Muscle of back (tissue), 11 donors: ENCODE data around the gene PSMA6. TPM values are rescaled to one million over a fixed set of nuclear protein-coding genes. Genes with fewer than 3 reads are reported as not detected.

Source experiments
- DNase-seq, 3 donors: peaks; one replicate each; pipeline versions ENCODE4 v3.0.0 to v3.0.0-alpha.2; 2013
- polyA plus RNA-seq, 10 donors: library from polyadenylated mRNA; unstranded; fragments of 120-200 nt; gene quantifications; one replicate each; pipeline ENCODE4 v1.2.1, GENCODE V29; 2013; ENCODE audit not compliant: insufficient read length in 10 of 10

PSMA6 gene
- polyA plus RNA-seq, 10 donors, result 151 to 249 (median 192) TPM

GRCh38 chr14:35365130-35366055 is 73.2 kb downstream of the PSMA6 start:
- no peak for DNase-seq

GRCh38 chr14:35366056-35366451 is 73.9 kb downstream of the PSMA6 start:
- no peak for DNase-seq

- no peak for DNase-seq
These were observed 74.4 kb downstream of the PSMA6 start for GRCh38 chr14:35366521-35366976.

- DNase-seq, result no peak
These were observed 74.8 kb downstream of the PSMA6 start for GRCh38 chr14:35367056-35367372.

Other genes with a start within 250 kb of the PSMA6 start
- gene FAM177A1, start 246.1 kb upstream of the PSMA6 start, polyA plus RNA-seq, result 10 to 100 TPM; 30.8 to 43.3 (median 36.6) TPM
- gene PPP2R3C, start 170.4 kb upstream of the PSMA6 start, polyA plus RNA-seq, result 10 to 100 TPM; 37.7 to 51.4 (median 46.7) TPM
- gene PRORP, start 169.8 kb upstream of the PSMA6 start, polyA plus RNA-seq, result 10 to 100 TPM; 14.5 to 21.3 (median 18.6) TPM
- gene NFKBIA, start 112.4 kb downstream of the PSMA6 start, polyA plus RNA-seq, result 10 to 100 TPM; 35.5 to 64.4 (median 47.9) TPM
- gene INSM2, start 241.8 kb downstream of the PSMA6 start, polyA plus RNA-seq, result under 1 TPM in 1 of 10 donors, not detected in 9; 0.09 TPM